GM19324 (cell line): ENCODE data around the gene DHCR24.
A peak's percentile ranks its signal among the peaks of the same experiment; 100 is the strongest.

Experiments used
- ATAC-seq: cut with Tn5 transposase; IDR thresholded peaks from one replicate; pipeline ENCODE4 v1.9.1; 2021; ENCODE audit warnings: mild to moderate bottlenecking, moderate library complexity; ENCODE audit not compliant: unreplicated experiment, low FRiP score

Gene DHCR24

GRCh38 chr1:54819733-54820132 is 67.3 kb downstream of the DHCR24 start:
- ATAC-seq = no peak

DNA sequence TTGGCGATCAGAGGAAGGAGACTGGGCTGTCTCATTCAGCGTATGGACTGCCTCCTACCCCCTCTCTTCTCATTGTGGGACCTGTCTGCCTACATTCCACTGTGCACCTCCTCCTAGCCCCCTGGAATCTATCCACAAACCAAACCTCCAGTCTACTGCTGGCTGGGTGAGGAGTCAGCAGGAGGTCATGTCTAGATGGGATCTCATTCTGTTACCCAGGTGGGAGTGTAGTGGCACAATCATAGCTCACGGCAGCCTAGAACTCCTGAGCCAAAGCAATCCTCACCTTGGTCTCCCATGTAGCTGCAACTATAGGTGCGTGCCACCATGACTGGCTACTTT is 67.8 kb downstream of the DHCR24 start:
- no peak for ATAC-seq

DNA sequence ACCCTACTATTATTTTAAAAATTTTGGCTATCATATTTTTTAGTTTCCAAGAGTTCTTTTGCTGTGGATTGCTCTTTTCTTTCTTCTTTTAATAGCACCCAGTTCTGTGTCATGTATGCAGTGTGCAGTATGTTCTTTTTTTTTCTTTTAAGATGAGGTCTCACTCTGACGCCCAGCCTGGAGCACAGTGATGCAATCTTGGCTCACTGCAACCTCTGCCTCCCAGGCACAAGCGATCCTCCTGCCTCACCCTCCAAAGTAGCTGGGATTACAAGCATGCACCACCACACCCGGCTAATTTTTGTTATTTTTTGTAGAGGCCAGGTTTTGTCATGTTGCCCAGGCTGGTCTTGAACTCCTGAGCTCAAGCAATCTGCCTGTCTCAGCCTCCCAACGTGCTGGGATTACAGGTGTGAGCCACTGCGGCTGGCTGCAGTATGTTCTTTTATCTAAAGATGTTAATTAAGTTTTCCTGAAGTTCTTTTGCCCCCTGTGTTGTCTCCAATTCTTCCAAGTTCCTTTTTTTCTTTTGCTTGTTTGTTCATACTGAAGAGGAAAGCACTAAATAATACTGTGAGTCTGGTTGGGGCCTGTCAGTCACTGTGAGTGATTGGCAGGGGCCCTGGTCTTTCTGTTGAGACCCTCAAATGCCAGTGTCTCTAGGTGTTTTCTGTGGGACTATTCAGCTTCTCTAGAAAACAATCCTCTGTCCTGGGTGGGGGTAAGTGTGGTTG is 68.4 kb downstream of the DHCR24 start:
- no peak for ATAC-seq

- no peak for ATAC-seq
Measured at GRCh38 chr1:54816951-54817350, 70.0 kb downstream of the DHCR24 start.

DNA sequence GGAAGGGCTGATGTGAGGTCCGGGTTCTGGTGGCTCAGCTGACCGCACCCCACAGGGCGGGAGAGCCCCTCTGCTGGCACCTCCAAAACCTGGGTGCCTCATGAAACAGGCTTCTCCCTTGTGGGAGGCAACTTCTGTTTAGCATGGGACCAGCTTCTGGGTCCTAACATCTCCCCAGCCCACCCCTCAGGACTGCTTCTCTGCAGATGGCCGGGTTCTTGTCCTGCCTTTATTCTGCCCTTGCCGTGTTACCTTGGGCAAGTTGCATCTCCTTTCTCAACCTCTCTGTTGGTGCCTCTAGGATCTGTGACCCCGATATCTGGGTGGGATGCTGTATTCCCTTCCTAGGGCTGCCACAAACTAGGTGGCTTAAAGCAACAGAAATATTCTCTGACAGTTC is 70.9 kb downstream of the DHCR24 start:
- ATAC-seq = no peak

DNA sequence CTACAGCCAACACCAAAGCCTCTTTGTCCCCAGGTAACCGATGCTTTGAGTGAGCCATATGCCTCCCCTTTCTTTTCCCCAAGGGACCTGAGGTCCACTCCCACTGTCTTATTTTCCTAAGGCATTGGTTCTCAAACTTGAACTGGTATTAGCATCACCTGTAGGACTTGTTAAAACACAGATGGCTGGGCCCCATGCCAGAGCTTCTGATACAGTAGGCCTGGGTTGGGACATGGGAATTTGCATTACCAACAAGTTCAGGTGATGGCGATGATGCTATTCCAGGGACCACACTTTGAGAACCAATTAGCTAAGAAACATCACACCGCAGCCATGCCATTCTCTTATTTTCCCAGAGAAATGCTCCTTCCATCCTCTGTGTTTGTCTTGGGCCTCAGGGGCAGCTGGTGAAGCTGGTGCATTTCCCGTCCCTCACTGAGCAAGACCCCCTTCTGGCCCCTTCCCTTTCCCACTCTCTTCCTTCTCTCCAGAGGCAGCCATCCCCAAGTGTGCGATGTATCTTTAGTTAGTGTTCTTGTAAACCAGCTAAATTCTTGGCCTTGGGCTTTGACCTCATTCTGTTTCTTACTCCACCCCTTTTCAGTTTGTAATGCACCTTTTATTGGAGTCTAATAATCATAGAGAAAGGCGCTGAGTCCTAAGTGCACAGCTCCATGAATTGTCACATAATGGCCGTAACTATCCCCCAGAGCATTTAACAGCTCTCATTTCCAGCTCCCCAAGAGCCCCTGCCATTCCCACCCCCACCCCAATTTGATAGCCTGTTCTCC is 71.7 kb downstream of the DHCR24 start:
- no peak for ATAC-seq

DNA sequence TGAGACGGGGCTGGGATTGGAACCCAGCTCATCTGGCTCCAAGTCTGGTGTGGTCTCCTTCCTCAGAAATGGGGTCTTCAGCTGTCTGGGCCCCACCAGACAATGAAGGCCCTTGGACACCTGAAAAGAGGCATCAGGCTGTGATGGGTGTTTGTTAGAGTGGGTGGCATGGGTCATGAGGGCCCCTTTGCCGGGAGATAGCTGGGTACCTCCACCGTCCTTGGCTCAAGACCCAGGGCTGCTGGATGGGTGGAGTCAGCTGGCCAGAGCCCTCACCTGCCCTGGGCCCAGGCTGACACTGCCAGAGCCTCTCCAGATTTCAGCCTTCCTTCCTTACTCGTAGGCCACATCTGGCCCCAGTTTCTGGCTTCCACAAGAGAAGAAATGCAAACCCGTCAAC is 72.4 kb downstream of the DHCR24 start:
- no peak for ATAC-seq

DNA sequence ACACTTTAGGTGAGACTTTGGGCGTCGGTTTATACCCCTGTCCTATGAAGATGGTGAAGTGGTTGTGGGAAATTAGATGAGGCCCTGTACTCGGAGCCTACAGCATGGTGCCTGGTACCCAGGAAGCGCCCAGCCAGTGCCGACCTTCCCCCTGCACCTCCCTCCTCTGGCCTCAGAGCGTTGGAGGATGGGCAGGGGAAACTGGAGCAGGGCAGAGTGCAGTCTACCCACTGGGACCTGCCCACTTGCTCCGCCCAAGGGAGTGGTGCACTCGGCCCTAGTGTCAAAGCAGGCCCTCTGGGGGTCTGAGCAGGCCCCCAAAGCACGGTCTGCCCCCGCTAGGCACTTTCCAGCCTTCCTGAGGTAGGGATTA is 72.9 kb downstream of the DHCR24 start:
- ATAC-seq = no peak

- no peak for ATAC-seq
Measured at GRCh38 chr1:54813485-54814125, 73.4 kb downstream of the DHCR24 start.

DNA sequence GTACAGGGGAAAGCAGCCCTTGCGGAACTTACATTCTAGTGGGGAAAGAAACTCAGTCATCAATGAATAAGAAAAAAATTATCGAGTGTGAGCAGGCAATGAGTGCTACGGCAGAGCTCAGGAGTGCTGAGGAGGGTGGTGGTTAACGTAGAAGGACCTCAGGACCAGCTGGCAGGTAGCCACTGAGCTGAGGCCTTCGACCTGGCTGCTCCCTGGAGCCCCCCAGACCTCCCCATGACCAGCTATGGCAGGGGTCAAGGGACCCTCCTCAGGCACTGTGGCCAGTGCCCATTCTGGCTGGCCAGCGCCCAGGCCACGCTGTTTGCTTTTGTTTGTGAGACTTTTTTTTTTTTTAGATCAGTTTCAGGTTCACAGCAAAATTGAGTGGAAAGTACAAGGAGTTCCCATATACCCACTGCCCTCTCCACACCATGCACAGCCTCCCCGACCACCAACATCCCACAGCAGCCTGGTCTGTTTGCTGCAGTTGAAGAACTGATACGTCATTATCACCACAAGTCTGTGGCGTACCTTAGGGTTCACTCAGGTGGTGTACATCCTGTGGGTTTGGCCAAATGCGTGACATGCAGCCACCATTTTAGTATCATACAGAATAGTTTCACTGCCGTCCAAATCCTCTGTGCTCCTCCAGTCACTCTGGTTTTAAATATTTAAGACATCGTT is 74.1 kb downstream of the DHCR24 start:
- no peak for ATAC-seq

DNA sequence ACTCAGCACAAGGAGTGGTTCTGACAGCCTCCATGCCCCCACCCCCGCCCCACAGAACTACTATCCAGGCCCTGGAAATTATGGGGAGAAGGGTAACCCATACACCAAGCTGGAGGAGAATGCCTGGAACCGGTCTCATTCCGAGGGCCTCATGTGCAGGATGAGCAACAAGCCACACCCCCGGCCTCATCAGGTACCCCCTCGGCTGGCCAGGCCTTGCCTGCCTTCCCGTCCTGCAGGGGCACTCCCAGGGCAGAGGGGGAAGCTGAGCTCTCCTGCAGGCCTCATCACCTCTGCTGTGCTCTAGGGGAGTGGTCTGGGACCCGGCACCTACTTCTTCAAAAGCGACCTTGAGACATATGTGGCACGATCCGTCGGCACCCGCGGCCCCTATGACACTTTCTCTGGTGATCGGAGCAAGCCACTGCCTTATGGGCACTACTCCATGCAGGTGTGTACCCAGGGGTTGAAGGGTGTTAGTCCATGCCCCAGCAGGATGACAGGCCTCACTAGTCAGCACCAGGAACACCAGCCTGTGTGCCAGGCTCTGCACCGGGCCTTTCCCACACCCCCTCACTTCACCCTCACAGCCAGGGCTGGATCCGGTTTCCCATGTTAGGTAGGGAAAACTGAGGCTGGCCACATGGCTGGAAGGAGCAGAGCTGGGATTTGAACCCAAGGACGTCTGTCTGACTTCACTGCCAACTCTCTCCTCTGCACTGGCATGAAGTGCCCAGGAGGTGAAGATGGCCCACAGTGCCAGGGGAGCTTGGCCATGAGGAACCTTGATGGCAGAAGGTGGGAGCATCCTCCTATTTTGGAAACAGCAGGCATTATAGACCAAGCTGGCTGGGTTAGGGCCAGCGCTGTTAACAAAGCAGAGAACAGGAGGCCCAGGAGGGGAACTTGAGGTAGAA is 75.0 kb downstream of the DHCR24 start:
- ATAC-seq = no peak

GRCh38 chr1:54811066-54811465 is 75.9 kb downstream of the DHCR24 start:
- no peak for ATAC-seq

GRCh38 chr1:54810153-54810942 is 76.6 kb downstream of the DHCR24 start:
- ATAC-seq = peak; percentile 49

DNA sequence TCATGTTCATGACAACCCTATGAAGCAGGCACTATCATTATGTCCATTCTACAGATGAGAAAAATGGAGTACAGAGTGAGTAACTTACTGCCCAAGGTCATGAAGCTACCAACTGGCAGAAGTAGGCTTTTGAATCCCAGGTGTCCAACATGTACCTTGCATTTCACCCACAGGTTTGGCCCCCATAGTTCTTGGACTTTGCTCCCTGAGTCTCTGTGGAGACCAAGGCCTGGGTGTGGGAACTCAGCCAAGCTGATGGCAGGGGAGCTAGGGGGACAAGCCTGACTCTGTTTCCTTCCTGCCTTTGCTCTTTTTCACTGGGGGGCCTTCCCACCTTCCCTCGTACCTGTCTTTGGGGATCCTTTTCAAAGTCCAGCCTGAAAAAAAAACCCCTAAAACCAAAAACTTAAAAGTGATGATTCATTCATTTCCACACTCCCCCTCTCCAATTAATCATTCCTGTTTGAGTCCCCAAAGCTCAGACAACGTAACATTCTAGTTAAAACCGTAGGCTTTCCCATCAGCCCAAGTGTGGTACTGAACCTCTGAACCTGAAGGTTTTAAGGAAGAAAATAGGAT is 77.4 kb downstream of the DHCR24 start:
- ATAC-seq = no peak

GRCh38 chr1:54808443-54809207 is 78.4 kb downstream of the DHCR24 start:
- ATAC-seq = no peak

- ATAC-seq = no peak
Measured at GRCh38 chr1:54807756-54808155, 79.2 kb downstream of the DHCR24 start.

- no peak for ATAC-seq
Measured at GRCh38 chr1:54806931-54807611, 79.9 kb downstream of the DHCR24 start.

DNA sequence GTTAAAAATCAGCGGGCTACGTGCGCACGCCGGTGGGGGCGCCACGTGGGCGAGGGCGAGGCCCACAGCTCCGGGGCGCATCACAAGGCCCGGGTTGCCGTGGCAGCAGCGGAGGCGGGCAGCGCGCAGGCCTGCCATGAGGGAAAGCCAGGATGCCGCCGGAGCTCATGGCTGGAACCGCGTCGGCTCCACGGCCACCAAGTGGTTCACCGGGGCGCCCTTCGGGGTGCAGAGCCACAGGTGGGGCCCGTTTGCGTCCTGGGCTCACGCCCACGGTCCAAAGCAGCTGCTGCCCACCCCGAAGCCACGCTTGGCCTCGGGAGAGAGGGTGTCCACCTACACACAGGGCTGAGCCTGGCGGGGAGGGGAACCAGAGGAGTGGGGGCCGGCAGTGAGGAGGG is 81.0 kb downstream of the DHCR24 start:
- no peak for ATAC-seq
